Astrocyte of the hippocampus (primary cell): ENCODE data around the gene STMN3.
A peak's percentile ranks its signal among the peaks of the same experiment; 100 is the strongest.

Source experiments
- DNase-seq: peaks from one replicate; pipeline ENCODE4 v3.0.0; 2011; ENCODE audit warnings: low read depth, low spot score

The STMN3 gene

DNA sequence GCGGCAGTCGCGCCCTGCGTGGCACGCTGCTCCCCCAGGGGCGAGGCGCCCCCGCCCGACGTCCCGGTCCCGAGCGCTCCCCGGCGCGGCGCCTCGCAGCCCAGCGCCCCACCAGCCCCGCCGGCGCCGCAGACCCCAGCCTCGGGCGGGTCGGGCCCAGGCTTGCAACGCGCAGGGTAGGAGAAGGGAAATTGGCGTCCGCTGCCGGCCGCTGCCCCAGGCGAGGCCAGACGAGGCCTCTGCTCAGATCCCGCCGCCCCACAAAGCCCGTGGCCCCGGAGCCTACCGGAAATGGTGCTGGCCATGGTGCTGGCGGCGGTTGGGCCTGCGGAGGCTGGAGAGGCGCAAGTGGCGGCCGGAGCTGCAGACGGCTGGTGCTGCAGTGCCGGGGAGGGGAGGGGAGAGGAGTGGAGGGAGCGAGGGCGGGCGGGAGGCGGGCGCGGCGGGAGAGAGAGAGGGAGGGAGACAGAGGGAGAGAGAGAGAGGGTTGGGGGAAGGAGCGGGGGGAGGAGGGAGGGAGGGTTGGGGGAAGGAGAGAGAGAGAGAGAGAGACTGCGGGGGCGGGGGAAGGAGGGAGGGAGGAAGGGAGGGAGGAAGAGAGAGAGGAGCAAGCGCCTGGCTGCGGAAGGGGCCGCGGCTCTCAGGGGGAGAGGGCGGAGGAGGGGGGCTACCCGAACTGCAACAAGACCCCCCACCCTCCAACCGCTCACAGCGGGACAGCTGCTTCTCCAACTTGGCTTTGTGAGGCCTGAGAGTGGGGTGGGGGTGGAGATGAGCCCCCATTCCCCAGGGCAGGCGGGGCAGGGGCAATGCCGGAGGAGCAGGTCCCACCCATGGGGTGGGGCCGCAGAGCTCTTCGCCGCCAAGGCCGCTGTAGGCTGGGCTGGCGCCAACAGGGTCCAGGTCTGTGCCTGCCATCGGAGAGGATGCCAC, at the start of gene STMN3:
TSS of gene STMN3 (minus strand) at position 384 of the 933 bp plus-strand sequence. CDS start at position 305, 79 bp downstream.
- peak; percentile 98 for DNase-seq

DNA sequence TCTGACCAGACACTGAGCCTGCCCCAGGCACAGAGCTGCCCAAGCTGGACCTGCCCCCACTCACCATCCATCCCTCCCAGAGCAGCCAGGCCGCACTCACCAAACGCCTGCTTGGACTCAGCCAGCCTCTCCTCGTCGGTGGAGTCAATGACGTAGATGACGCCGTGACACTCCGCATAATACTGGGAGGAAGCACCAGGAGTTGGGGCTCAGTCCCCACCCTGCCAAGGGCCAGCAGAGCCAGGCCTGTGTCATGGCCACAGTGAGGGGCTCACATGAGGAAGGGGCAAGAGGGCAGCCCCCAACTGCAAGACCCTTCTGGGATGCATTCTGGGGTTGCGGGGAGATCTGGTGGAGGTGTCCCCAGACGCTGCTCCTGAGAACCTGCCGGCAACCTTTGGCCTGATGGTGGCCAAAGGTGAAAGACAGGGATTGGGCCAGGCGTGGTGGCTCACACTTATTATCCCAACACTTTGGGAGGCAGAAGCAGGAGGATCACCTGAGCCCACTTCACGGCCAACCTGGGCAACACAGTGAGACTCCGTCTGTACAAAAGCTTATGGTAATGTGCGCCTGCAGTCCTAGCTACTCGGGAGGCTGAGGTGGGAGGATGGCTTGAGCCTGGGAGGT, 48.9 kb upstream of the STMN3 start:
- peak; percentile 1 for DNase-seq

DNA sequence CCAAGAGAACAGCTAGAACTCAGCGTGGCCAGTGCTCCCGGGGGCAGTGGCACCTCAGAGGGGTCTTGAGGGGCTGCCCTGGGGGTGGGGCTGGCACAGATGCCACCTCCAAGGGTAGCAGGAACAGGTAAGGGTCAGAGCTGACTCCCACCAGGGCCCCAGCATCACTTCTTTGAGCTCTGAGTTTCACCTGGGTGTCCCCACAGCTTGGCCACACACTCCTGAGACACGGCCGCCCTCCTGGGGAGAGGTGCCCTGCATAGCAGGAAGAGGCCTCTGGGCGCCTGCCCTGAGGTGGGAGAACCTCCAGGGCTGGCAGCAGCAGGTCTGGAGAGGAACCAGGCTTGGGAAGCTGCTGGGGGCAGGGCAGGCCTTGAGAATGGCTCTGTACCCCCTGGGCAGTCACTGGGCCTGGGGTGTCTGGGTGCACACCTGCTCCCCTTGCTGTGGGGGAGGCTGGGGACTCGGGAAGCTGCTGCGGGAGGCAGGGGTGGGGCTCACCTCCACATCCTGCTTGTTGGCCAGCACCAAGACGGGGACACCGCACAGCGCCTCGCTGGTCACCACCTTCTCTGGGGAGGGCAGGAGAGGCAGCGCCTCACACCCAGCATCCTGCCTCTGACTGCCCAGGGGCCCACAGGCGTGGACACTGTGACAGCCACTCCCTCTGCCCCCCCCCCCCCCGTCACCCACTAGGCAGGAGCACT, 48.3 kb upstream of the STMN3 start:
- DNase-seq = peak; percentile 2

DNA sequence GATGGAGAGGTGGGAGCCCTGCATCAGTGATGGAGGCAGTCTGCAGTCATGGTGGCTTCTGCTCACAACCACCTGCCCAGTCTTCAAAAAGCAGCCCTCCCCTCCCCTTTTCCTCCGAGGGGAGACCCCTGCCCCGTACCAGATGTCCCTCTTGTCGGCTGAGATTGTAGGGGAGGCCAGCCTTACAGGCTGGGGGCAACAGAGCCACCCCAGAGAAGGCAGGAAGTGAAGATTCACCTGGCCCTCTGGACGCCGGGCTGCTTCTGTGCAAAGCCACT, 47.8 kb upstream of the STMN3 start:
- no peak for DNase-seq

DNA sequence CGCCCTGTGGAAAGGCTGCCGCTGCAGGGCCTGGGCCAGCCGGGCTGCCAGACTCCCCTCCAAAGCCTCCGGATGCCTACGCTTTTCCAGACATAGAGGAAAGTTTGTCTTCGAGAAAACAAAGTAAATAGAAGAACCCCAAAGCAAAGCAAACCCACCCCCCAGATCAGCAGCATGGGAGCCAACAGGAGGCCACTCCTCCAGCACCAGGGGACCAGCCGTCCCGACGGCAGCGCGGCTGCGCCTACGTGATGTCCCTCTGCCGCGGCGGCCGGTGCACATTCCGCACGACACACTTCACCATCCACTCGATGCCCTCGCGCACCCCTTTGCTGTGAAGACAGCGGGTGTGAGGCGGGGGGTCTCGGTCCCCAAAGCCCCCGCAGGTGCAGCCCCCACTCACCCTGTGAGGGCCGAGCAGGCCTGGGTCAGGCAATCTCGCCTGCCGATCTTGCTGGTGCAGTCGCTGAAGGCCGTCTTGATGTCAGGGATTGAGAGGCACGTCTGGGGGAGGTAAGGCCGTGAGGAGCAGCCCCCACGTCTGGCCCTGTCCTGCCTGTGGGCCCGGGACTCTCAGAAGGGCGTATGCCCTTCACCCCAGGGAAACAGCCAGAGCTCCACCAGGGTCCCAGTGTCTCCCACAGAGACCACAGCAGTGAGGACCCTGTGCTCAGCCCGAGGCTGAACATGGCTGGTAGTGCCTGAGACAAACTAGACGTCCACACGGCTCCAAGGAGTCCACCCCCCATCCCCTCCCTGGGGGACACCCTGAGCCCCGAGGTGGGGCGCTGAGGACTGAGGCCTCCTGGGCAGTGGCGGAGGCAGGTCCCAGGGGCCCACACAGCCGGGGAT, 47.2 kb upstream of the STMN3 start:
- DNase-seq = no peak

DNA sequence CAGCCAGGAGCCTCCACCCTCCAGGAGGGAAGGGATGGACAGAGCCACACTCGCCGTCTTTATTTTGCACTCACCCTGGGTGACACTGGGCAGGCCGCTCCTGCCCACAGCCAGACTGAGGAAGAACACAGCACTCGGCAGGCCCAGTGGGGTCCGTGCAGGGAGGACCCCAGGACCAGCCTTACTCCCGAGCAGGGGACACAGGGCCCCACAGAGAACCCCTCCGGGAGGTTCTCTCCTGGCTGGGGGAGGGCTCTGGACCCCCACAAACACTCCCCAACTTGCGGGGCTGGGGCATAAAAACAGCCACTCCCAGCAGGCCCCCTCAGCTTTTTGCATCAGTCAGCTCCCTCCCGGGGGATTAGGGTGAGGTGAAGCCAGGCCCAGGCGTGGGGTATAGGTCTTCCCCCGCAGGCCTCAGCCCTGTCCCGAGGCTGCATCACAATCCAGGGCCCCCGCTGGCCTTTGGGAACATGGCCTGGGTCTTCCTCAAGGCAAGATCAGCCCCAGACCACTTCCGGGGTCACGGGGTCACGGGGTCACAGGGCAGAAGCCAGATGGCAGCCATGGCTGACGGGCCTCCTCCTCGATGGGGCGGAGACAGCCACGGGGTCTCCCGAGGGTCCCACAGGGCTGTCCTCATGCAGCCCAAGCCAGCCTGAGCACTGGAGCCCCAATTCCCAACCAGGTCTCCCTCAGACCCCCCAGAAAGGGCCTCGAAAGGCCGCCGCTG, 46.4 kb upstream of the STMN3 start:
- DNase-seq = no peak

DNA sequence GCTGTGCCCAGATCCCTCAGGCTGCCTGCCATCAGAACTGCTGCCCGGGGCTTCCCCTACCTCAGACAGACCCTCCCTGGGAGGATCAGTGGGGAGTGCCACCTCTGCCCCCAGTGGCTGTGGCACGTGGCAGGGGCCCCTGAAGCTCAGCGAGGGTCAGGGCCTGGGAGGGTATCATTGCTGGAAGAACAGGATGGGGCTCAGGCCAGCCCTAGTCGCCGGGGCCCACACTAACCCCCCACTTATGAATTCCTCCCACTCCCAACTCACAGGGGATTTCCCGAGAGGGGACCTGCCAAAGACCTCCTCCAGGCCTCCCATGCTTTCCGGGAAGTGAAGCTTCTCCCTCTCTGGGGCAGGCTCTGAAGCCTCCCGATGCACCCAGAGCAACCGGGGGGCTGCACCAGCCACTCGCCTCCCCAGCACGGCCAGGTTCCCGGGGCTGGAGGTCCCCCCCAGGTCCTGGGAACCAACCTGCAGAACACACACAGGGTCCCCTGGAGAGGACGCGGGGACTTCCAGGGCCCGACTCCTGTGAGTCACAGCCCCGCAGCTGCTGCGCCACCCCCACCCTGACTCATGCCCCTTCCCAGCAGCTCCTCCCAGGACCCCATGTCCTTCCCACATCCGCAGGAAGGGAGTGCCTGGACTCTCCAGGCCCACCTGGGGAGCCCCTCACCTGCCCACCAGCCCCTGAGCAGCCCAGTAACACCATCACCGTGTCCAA, 45.7 kb upstream of the STMN3 start:
- peak; percentile 95 for DNase-seq

DNA sequence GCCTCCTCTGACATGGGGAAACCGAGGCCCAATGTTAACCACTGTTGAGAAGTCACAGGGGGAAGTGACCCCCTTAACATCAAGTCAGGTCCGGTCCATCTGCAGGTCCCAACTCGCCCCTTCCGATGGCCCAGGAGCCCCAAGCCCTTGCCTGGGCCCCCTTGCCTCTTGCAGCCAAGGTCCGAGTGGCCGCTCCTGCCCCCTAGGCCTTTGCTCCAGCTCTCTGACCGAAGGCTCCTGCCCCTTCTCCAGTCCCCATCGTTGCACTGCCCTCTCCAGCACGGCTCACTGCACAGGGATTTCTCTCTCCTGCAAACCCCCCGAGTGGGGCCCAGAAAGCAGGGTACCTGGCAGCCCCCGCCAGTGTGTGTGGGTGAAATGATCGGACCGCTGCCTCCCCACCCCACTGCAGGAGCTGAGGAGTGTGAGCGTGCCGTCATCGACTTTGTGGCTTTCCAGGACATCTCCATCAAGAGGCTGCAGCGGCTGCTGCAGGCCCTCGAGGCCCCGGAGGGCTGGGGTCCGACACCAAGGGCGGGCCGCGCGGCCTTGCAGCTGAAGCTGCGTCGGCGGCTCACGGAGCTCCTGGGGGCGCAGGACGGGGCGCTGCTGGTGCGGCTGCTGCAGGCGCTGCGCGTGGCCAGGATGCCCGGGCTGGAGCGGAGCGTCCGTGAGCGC, 44.8 kb upstream of the STMN3 start:
- no peak for DNase-seq

DNA sequence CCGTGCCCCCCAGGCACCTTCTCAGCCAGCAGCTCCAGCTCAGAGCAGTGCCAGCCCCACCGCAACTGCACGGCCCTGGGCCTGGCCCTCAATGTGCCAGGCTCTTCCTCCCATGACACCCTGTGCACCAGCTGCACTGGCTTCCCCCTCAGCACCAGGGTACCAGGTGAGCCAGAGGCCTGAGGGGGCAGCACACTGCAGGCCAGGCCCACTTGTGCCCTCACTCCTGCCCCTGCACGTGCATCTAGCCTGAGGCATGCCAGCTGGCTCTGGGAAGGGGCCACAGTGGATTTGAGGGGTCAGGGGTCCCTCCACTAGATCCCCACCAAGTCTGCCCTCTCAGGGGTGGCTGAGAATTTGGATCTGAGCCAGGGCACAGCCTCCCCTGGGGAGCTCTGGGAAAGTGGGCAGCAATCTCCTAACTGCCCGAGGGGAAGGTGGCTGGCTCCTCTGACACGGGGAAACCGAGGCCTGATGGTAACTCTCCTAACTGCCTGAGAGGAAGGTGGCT, 44.2 kb upstream of the STMN3 start:
- DNase-seq = peak; percentile 39

DNA sequence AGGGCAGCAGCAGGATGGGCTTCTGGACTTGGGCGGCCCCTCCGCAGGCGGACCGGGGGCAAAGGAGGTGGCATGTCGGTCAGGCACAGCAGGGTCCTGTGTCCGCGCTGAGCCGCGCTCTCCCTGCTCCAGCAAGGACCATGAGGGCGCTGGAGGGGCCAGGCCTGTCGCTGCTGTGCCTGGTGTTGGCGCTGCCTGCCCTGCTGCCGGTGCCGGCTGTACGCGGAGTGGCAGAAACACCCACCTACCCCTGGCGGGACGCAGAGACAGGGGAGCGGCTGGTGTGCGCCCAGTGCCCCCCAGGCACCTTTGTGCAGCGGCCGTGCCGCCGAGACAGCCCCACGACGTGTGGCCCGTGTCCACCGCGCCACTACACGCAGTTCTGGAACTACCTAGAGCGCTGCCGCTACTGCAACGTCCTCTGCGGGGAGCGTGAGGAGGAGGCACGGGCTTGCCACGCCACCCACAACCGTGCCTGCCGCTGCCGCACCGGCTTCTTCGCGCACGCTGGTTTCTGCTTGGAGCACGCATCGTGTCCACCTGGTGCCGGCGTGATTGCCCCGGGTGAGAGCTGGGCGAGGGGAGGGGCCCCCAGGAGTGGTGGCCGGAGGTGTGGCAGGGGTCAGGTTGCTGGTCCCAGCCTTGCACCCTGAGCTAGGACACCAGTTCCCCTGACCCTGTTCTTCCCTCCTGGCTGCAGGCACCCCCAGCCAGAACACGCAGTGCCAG, 43.6 kb upstream of the STMN3 start, which contains the start of gene TNFRSF6B:
TSS of gene TNFRSF6B (plus strand) at position 25 of the 729 bp plus-strand sequence. CDS start at position 141, 116 bp downstream.
- peak; percentile 41 for DNase-seq

DNA sequence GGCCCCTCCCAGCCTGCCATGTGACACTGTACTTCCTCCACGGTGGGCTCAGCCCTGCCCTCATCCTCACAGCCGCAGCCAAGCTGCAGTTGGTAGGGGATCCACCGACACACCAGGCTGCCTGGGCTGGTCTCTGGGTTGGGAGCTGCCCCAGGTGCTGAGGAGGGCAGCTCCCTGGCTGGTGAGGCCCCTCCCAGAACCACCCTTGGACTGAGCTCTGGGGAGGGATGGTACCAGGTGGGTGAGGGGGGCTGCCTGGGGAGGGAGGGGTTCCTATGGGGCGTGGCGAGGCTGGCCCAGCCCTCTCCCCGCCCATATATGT, 43.0 kb upstream of the STMN3 start:
- peak; percentile 73 for DNase-seq

DNA sequence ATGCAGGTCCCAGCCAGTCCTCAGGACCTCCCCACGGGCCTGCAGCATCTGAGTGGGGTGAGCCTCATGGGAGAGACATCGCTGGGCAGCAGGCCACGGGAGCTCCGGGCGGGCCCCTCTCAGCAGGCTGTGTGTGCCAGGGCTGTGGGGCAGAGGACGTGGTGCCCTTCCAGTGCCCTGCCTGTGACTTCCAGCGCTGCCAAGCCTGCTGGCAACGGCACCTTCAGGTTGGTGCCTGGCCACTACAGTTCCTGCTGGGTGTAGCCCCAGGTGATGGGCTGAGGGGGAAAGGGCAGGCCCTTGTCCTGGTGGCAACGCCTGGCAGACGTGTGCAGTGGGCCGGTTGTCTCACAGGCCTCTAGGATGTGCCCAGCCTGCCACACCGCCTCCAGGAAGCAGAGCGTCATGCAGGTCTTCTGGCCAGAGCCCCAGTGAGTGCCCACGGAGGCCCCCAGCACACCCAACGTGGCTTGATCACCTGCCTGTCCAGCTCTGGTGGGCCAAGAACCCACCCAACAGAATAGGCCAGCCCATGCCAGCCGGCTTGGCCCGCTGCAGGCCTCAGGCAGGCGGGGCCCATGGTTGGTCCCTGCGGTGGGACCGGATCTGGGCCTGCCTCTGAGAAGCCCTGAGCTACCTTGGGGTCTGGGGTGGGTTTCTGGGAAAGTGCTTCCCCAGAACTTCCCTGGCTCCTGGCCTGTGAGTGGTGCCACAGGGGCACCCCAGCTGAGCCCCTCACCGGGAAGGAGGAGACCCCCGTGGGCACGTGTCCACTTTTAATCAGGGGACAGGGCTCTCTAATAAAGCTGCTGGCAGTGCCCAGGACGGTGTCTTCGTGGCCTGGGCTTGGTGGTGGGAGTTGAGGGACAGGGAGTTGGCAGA, 42.4 kb upstream of the STMN3 start:
- no peak for DNase-seq

DNA sequence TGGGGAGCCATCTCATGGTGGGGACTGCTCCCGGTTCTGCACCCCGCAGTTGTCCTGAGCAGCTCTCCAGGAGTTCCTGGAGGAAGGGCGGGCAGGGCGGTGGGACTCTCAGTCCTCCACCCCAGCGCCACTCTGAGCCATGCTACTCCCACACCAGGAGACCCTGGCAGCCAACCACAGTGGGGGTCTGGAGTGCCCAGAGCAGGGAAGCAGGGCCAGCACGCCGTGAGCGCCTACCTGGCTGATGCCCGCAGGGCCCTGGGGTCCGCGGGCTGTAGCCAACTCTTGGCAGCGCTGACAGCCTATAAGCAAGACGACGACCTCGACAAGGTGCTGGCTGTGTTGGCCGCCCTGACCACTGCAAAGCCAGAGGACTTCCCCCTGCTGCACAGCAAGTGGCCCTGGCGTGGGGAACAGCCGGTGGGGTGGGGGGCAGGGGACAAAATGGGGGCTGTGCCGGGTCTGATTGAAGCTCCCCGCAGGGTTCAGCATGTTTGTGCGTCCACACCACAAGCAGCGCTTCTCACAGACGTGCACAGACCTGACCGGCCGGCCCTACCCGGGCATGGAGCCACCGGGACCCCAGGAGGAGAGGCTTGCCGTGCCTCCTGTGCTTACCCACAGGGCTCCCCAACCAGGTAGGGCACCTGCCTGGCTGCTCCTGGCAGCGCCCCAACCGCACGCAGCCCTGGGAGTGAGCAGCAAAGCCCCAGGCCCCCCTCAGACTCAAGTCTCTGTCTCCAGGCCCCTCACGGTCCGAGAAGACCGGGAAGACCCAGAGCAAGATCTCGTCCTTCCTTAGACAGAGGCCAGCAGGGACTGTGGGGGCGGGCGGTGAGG, 41.6 kb upstream of the STMN3 start:
- DNase-seq = no peak

DNA sequence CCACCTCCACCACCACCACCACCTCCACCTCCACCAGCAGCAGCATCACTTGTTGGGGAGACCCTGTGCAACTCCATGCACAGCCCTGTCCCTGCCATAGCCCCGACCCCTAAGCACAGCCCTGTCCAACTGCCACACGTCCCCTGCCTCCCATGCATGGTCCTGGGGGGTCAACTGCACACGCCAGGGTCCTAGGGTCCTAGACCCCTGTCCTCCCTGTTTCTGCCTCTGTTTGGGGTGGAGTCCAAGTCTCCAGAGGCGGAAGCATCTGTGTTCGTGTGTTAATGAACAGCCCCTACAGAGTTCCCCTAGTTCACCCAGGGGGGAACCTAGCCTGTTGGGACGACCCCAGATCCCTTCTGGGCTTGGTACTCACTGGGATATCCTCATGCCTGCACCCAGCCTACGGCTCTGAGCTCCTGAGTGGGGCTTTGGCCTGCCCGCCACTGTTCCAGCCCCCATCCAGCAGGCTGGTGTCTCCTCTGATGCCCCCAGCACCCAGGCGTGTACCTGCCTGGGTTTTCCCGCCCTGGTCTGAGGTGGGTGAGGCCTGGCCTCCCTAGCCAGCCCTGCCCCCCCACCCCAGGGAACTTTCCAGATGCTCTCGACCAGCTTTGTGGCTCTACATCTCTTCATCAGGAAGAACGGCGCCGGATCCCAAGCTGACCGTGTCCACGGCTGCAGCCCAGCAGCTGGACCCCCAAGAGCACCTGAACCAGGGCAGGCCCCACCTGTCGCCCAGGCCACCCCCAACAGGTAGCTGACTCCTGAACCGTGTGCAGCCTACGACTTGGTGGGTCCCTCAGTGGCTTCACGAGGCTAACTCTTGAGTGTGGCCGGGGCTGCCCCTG, 40.7 kb upstream of the STMN3 start:
- no peak for DNase-seq

DNA sequence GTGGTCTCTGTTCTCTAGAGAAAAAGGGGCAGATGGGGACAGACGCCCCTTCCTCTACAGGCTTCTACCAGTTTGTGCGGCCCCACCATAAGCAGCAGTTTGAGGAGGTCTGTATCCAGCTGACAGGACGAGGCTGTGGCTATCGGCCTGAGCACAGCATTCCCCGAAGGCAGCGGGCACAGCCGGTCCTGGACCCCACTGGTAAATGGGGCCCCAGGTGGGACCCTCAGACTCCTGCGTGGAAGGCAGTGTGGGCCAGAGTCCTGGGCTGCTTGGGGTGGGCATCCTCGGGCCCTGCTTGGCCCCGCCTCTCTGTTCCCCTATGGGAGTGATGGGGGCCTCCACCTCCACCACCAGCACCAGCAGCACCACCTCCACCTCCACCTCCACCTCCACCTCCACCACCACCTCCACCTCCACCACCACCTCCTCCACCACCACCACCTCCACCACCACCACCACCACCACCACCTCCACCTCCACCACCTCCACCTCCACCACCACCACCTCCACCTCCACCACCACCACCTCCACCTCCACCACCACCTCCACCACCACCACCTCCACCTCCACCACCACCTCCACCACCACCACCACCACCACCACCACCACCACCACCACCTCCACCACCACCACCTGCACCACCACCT, 40.0 kb upstream of the STMN3 start:
- no peak for DNase-seq
